GM23338 (cell line): ENCODE measurements around the gene DAZL.

Experiments used
- CREB1 ChIP-seq: fragments of 250-450 bp; sonication (Bioruptor Pico); IDR thresholded peaks from 2 replicates; pipeline ENCODE4 v1.5.0; 2020; ENCODE audit warnings: low read depth, mild to moderate bottlenecking, moderate library complexity
- CTCF ChIP-seq, 2 experiments: fragments of 200-600 bp in 1 of 2; sonication (generic) in 1 of 2; conservative IDR thresholded peaks; 2 replicates each; pipeline versions ENCODE4 v1.5.1 to v1.6.1; 2016 to 2017; ENCODE audit warnings: antibody characterized with exemption in 2 of 2, low read depth in 2 of 2, mild to moderate bottlenecking in 2 of 2, moderate library complexity in 1 of 2
- ETS1 ChIP-seq: IDR thresholded peaks from 2 replicates; pipeline ENCODE4 v1.6.1; 2016; ENCODE audit warnings: antibody characterized with exemption
- EZH2 ChIP-seq: fragments of 200-600 bp; sonication (generic); IDR thresholded peaks from one replicate; pipeline ENCODE4 v1.8.0; 2017; ENCODE audit warnings: antibody characterized with exemption, mild to moderate bottlenecking, low read depth; ENCODE audit not compliant: unreplicated experiment
- EZH2phosphoT487 ChIP-seq: fragments of 200-600 bp; sonication (generic); IDR thresholded peaks from one replicate; pipeline ENCODE4 v1.8.1; 2018; ENCODE audit warnings: antibody characterized with exemption; ENCODE audit not compliant: unreplicated experiment
- JUNB ChIP-seq: IDR thresholded peaks from one replicate; pipeline ENCODE4 v1.6.1; 2016; ENCODE audit warnings: antibody characterized with exemption; ENCODE audit not compliant: unreplicated experiment
- POLR2AphosphoS5 ChIP-seq: IDR thresholded peaks from 2 replicates; pipeline ENCODE4 v1.6.1; 2016; ENCODE audit warnings: antibody characterized with exemption, low read depth
- REST ChIP-seq: IDR thresholded peaks from one replicate; pipeline ENCODE4 v1.6.1; 2018; ENCODE audit warnings: antibody characterized with exemption; ENCODE audit not compliant: unreplicated experiment
- STAT1 ChIP-seq: IDR thresholded peaks from one replicate; pipeline ENCODE4 v1.6.1; 2016; ENCODE audit warnings: antibody characterized with exemption; ENCODE audit not compliant: unreplicated experiment
- ZNF114 ChIP-seq: fragments of 250-450 bp; sonication (Bioruptor Pico); IDR thresholded peaks from 2 replicates; pipeline ENCODE4 v1.5.0; 2020; ENCODE audit warnings: mild to moderate bottlenecking, moderate library complexity
- ZNF331 ChIP-seq: fragments of 250-450 bp; sonication (Bioruptor Pico); IDR thresholded peaks from 2 replicates; pipeline ENCODE4 v1.5.0; 2020; ENCODE audit warnings: low read depth, mild to moderate bottlenecking, moderate library complexity

GRCh38 chr3:16600780-16601536, 4.3 kb downstream of the DAZL start:
- TF ChIP-seq CTCF (conservative IDR thresholded peaks at IDR 0.05; ENCODE audit: low read depth in 2 of 2) (peak; percentile 89 to 97), EZH2 (no peak), JUNB (no peak), CREB1 (CRISPR knock-in tag) (no peak), REST (no peak), EZH2phosphoT487 (no peak), POLR2AphosphoS5 (no peak), ZNF331 (CRISPR knock-in tag) (no peak), ZNF114 (no peak), STAT1 (no peak), ETS1 (no peak)
